ENCODE measurements around the gene CKLF.
"Not testable (repeated sequence)": the region's sequence is repeated elsewhere in the genome, so short reads cannot be mapped to it uniquely, and the experiment has no call there.

Gene CKLF

DNA sequence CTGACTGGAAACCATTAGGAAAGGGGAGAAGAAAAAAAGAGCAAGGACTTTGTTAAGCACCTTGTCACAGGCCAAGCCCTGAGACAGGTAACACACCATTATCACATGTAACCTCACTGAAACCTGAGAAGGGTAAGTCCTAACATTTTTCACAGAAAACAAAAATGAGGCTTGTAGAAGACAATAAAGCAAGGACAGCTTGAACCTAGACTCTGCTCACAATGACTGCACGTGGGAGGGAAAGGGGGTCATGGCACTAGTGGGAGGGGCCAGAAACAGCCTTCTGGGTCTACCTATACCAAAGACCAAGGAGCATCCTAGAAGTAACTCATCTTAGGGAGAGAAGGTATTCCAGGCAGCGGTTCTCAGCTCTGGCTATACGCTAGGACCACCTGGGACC lies 10.0 kb upstream of the CKLF start:
- DNase-seq (ENCODE audit: low spot score), result no peak

DNA sequence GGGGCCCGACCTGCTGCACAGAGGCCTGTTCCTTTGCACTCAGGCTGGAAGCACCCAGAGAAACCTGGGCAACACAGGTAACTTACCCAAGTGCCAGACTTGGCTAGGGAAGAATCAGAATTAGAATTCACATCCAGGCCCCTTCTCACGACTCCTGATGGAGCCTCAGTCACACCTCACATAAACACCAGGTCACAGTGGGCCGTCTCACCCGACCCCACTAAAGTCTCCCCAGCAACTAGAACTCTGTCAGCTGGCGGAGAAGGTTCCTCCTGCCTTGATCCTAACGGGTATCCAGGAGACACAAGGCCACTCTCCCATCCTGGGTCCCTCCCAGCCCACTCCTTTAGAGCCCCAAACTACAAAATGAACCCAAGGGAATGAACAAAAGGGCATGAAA lies 8.8 kb upstream of the CKLF start:
- DNase-seq (ENCODE audit: low spot score), result no peak

DNA sequence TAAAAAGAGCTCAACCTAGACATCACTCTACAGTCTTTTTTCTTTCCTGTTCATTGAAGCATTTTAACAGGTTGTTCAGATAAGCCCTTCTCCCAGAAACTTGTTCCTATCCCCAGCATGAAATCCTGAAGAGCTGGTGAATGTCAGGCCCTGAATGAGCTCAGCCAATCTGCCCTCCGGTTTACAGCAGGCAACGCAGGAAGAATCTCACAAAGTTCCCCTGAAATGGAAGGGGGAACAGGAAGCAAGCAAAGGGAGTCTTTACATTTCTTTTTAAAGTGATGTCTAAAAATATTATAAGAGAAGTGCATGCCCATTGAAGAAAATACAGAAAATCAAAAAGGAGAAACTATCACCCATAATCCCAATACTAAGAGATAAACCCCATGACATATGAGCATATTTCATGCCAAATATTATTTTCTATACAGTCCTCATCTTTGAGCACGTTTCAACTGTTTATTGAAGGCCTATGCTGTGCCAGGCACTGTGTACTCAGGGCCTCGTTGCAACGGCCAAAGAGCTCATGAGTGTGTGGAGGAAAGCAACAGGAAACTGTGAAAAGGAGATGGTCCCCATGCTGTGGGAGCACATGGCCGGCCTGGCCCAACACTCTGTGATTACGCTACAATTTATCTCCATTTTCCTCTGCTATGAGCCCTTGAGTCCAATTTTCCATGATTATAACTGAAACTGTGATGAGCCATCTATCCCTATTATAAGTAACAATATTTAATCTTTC lies 8.2 kb upstream of the CKLF start:
- no peak for DNase-seq (ENCODE audit: low spot score)

DNA sequence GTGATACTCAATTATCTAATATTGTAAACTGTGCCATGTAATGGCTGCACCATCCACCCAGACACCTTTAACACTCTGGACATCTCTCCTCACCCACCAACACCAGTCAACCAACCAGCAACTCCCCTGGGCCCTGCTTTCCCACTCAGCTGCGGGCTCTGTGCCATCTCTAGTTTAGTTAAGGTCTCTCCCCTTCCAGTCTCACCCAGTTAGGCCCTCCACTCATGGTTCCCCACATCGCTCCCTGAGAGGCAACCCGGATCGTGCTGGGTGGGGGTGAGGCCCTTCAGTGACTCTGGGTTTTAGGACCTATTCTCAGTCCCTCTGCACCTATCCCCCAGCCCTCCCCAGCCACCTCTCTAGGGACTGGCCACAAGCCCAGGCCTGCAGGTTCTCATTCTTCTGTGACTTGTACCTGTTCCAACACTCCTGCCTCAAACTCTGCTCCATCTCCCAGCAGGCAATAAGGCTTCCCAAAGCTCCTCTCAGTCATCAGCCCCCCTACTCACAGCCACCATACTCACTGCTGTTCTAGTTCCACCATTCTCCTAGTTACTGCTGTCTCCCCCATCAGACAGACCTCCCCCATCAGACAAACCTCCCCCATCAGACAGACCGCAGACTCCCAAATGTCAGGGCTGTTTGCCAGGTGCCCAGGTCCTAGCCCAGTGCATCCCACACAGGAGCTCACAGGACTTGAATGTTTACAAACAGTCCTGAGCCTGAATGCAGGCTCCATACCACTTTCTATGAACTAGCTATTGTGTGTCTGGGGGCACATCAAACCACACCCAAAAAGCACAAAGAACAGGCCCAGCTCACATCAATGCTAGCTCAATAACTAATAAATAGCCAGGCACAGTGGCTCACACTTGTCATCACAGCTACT lies 5.0 kb upstream of the CKLF start:
- DNase-seq (ENCODE audit: low spot score), result no peak

DNA sequence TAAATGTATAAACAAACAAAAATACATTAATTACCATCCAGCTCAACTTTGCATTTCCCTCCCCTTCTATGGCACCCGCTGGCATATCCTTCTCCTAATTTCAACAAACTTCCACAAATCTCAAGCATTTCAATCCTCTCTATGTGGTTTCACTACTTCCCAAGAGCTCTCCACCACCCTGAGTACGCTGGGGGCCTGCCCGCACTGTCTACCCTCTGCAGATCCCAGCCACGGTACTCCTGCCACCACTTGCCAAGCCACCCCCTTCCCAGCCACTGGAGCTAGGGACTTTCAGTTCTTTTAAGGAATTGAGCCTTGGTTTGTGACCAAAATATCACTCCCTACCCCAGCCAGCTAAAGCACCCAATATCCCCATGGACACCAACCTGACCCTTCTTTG lies 4.3 kb upstream of the CKLF start:
- DNase-seq (ENCODE audit: low spot score), result no peak

DNA sequence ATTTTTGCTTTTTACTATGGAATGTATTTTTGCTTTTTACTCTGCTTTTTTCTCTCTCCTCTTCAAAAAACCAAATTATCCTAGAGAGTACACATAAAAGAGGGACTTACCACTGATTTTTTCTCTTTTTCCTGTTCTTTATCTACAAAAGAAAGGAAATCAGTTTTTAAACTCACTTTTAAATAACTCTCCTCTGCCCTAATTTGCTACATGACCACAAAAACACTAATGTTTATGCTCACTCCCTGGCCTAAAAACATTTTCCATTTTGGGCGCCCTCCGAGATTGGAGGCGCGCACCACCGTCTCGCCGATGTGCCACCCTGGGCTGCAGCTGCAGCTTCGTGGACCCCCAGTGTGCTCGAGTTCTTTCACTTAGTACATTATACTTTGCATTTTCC lies 3.5 kb upstream of the CKLF start:
- no peak for DNase-seq (ENCODE audit: low spot score)

DNA sequence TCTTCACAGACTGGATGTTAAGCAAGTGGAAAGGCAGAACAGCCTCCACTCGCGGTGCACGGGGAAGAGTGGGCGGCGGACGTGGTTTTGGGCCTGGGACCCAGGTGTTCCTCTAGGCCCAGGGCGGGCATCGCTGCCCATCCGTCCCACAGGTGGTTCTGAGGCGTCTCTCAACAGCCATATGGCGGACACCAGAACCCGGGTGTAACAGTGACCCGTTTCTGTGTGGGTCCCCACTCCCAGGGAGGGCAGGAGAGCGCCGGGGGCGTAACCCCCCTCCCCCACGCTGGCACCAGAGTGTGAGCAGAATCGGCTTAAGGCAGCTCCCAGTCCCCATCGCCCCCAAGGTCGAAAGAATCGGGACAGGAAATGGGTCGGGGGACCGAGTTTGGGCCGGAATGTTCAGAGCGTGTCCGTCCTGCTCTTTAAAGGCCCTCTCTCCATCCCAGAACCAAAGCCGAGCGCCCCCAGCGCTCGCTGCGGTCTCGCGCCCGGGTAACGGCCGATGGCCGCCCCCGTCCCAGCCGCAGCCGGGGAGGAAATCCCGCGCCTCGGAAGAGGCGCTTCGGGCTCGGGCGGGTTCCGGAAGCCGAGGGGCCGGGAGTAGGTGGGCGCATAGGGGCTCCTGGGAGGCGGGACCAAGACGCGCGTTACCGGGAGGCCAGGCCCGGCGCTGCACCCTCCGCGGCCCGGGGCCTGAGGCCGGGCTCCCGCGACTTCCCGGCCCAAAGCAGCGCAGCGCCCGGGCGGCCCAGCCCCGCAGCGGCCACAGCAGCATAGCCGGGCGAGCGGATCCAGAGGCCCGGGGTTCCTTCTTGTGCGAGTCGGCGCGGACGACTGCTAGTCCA lies 2.9 kb upstream of the CKLF start, which contains the start of gene TK2:
Gene TK2 (minus strand): TSS at position 839 of the 848 bp plus-strand sequence. CDS start 61 bp downstream, at position 778.
- peak; percentile 35 for DNase-seq (ENCODE audit: low spot score)

GRCh38 chr16:66551348-66551759 lies 1.0 kb upstream of the CKLF start:
- DNase-seq (ENCODE audit: low spot score), result peak; percentile 56

GRCh38 chr16:66551788-66552285 lies 539 bp upstream of the CKLF start:
- DNase-seq (ENCODE audit: low spot score), result no peak

DNA sequence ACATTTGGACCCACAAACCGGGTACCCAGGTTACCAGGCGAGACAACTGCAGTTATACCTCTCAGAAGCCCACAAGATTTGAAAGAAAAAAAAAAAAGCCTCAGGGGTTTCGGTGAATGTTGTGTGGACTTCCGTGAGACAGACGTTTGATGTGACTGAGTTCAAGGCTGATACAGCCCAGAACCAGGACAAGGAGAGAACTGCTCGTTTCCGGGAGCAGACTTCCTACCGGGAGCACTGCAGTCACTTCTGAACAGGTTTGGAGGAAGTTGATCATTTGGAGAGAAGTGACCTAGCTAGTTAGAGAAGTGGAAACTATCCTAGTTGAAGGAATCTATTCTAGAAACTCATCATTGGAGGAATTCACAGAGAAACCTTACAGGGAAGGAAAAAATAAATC lies 847 bp downstream of the CKLF start:
- no peak for DNase-seq (ENCODE audit: low spot score)

DNA sequence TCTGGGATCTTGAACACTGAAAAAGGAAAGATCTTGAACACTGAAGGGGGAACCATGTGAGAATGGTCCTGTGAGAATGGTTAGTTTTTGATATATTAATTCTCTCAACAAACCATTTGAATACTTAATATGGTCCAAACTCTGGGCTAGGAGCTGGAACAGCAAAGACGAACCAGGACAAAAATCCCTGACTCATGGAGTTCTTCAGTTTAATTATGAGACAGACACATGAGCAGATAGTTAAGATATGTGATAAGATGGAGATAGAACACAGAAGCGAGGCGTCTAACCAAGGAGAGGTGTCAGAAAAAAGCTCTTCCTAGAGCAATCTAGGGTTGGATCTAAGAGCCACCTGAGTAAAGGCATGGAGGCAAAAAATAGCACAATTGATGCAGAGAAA lies 1.6 kb downstream of the CKLF start:
- DNase-seq (ENCODE audit: low spot score), result no peak

DNA sequence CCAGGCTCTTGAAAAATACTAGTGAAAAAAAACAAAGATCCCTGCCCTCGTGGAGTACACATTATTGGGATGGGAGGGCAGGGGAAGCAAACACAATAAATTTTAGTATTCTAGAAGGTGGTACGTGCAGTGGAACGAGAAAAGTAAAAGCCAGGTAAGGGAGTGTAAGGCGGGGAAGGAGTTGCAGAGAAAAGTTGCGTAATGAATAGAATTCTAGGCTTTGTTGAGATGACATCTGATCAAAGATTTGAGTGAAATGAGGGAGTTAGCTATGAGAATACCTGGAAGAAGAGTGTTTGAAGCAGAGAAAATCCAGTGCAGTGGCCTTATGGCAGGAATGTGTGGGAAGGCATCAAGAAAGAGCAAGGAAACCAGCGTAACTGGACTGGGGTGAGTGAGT lies 2.1 kb downstream of the CKLF start:
- DNase-seq (ENCODE audit: low spot score), result no peak

DNA sequence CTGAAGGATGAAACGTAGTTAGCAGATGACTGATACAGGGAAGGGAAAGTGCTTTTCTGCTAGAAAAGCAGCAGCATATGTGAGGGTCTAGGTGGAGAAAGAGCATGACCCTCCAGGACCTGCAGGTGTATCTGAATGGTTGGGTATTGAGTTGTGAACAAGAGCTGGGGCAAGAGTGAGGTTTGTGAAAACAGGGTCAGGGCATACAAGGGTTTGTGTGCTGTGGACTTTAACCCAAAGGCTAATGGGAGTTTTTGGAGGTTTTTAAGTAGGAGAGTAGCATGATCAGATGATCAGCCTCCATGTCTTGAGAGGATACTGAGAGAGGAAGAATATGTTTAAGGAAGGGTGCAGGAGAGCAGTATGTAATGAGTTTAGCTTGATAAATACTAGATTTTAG lies 7.7 kb downstream of the CKLF start:
- no peak for DNase-seq (ENCODE audit: low spot score)

- DNase-seq (ENCODE audit: low spot score), result no peak
Measured at GRCh38 chr16:66561381-66562080, 9.2 kb downstream of the CKLF start.

GRCh38 chr16:66562409-66562808 lies 10.0 kb downstream of the CKLF start:
- DNase-seq (ENCODE audit: low spot score), result no peak

GRCh38 chr16:66562986-66563385 lies 10.6 kb downstream of the CKLF start:
- no peak for DNase-seq (ENCODE audit: low spot score)

DNA sequence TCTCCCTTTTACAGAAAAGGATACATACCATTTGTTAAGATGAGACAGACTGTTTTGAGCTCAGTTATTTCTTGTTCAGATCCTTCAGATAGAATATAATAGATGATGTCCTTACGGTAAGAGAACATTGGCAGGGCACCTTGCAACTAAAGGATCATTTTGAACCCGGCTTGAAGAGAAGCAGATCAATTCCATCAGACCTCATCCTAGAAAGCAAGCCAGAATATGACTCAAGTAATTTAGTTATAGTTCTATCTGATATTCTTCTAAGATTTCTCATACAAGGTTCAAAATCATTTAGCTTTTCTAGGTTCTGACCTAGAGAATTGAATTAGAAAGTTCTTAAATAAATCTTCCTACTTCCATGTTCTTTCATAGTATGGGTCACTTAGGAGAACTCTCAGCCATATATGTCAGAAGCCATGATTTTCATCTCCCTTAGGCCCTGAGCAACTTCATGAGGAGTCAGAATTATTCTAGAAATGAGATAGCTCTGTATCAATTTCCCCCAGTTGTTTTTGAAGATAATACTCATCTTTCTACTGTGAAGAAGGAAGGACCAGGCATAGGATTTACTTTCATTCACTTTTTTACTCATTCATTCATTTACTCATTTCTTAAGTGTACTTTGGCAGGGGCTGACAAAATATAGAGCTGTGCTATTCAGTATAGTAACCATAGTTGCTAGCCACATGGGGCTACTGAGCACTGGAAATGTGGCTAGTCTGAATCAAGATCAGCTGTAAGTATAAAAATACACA lies 11.4 kb downstream of the CKLF start:
- no peak for DNase-seq (ENCODE audit: low spot score)

GRCh38 chr16:66566051-66566901 lies 13.9 kb downstream of the CKLF start, which contains the start of gene CMTM1:
CMTM1 (plus strand) TSS chr16:66566439; CDS start chr16:66566514, 75 bp downstream.
- no peak for DNase-seq (ENCODE audit: low spot score)

GRCh38 chr16:66567270-66567669 lies 14.9 kb downstream of the CKLF start:
- DNase-seq (ENCODE audit: low spot score), result not testable (repeated sequence)

- DNase-seq (ENCODE audit: low spot score), result no peak
Measured at GRCh38 chr16:66568355-66568754, 16.0 kb downstream of the CKLF start.
